IPS DF 6.9 (cell line): ENCODE results near the gene HOXB3.

Experiments used
- DNase-seq: peaks from one replicate; pipeline ENCODE4 v3.0.0-alpha.2; 2013; ENCODE audit warnings: low read depth, low spot score
- H3K27ac ChIP-seq: one replicate; pipeline ENCODE4 v1.5.1; 2013; ENCODE audit warnings: low read length, control low read depth
- H3K27me3 ChIP-seq: 2 replicates; pipeline ENCODE4 v1.6.1; 2013; ENCODE audit warnings: mild to moderate bottlenecking, low read length; ENCODE audit not compliant: control insufficient read depth, insufficient read depth
- H3K36me3 ChIP-seq: 2 replicates; pipeline ENCODE4 v1.6.1; 2013; ENCODE audit warnings: low read length; ENCODE audit not compliant: control insufficient read depth, insufficient read depth
- H3K4me1 ChIP-seq: 2 replicates; pipeline ENCODE4 v1.6.1; 2013; ENCODE audit warnings: low read length; ENCODE audit not compliant: control insufficient read depth, insufficient read depth
- H3K4me3 ChIP-seq: 2 replicates; pipeline ENCODE4 v1.5.1; 2013; ENCODE audit warnings: mild to moderate bottlenecking, low read length
- H3K9me3 ChIP-seq: 2 replicates; pipeline ENCODE4 v1.6.1; 2013; ENCODE audit warnings: low read length, inconsistent platforms; ENCODE audit not compliant: control insufficient read depth, insufficient read depth
- WGBS: extraction: QIAGEN DNeasy Blood & Tissue Kit; methylation state at CpG from one replicate; pipeline ENCODE4 v1.1.7; 2013; ENCODE audit warnings: mixed read lengths, missing lambda C conversion rate; ENCODE audit not compliant: insufficient read length, insufficient coverage; 5-methylcytosine and 5-hydroxymethylcytosine counted together

HOXB3 gene

DNA sequence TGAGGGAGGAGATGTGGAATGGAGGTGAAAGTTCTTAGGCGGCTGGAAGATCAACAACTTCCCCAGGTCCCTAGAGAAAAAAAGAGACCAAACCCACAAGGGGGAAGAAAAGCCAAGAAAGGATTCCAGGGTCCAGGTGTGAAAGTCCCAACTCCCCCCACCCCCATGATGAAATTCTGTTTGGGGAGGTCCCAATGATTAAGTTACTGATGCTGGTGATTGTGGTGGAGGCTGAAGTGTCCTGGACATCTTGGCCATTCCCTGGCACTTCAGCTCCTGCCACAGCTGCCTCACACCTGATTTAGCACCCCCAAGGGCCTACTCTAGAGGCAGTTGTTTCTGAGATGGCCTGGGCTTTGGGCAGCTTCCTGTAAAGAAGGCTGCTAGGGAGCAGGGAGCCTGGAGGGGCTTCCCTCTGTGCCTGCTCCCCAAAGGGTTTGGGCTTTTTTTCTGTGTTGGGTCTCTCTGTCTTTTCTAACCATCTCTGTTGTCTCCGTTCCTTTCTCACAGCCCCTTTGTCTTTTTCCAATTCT lies 25.0 kb downstream of the HOXB3 start:
- no peak for DNase-seq
- Histone ChIP-seq H3K9me3 (no peaks in the 10 kb centered on the region; the same call in 1 of the 2 replicates), H3K4me3 (no peak overlapping the region), H3K27me3 (peaks cover 96% of the 10 kb centered on the region), H3K27ac (no peak overlapping the region), H3K4me1 (peaks cover 3% of the 10 kb centered on the region; the same call in 1 of the 2 replicates), H3K36me3 (no peaks in the 10 kb centered on the region)
- no CpG with 5 or more reads among the region's 2 CpGs for WGBS

GRCh38 chr17:48564188-48565021 lies 25.6 kb downstream of the HOXB3 start:
- no CpG with 5 or more reads among the region's 73 CpGs for WGBS
- no peak overlapping the region for H3K4me3 ChIP-seq
- no peaks in the 10 kb centered on the region; the same call in 1 of the 2 replicates for H3K9me3 ChIP-seq
- no peak overlapping the region for H3K27ac ChIP-seq
- no peaks in the 10 kb centered on the region for H3K36me3 ChIP-seq
- peaks cover 96% of the 10 kb centered on the region for H3K27me3 ChIP-seq
- H3K4me1 ChIP-seq: peaks cover 3% of the 10 kb centered on the region; the same call in 1 of the 2 replicates
- DNase-seq: no peak

DNA sequence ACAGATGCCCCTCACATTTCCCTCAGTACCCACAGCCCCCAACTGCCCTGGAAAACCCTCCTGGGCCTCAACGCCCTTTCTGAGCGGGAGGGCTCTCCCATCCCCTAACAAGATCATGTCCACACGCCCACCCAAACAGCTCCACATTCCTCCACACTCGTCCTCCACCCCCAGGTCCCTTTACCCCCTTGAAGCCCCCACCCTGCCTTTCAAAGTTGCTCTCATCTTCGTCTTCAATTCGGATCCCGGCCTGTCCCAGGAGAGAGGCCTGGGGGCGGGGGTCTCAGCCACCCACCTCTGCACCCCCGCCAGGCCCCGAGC lies 26.2 kb downstream of the HOXB3 start:
- no CpG with 5 or more reads among the region's 10 CpGs for WGBS
- Histone ChIP-seq H3K36me3 (no peaks in the 10 kb centered on the region), H3K27ac (no peak overlapping the region), H3K9me3 (no peaks in the 10 kb centered on the region; the same call in 1 of the 2 replicates), H3K4me3 (no peak overlapping the region), H3K4me1 (peaks cover 3% of the 10 kb centered on the region; the same call in 1 of the 2 replicates), H3K27me3 (peaks cover 96% of the 10 kb centered on the region)
- DNase-seq: no peak

GRCh38 chr17:48563385-48563838 lies 26.6 kb downstream of the HOXB3 start:
- no peaks in the 10 kb centered on the region for H3K36me3 ChIP-seq
- H3K4me3 ChIP-seq: no peak overlapping the region

GRCh38 chr17:48562934-48563333 lies 27.1 kb downstream of the HOXB3 start:
- no CpG with 5 or more reads among the region's 5 CpGs for WGBS
- H3K4me1 ChIP-seq: peaks cover 3% of the 10 kb centered on the region; the same call in 1 of the 2 replicates

More at GRCh38 chr17:48563385-48563838, 26.6 kb downstream of the HOXB3 start:
- WGBS: no CpG with 5 or more reads among the region's 6 CpGs
- Histone ChIP-seq H3K27ac (no peak overlapping the region), H3K27me3 (peaks cover 96% of the 10 kb centered on the region), H3K4me1 (peaks cover 3% of the 10 kb centered on the region; the same call in 1 of the 2 replicates), H3K9me3 (no peaks in the 10 kb centered on the region; the same call in 1 of the 2 replicates)
- DNase-seq: no peak

GRCh38 chr17:48561884-48562810 lies 27.9 kb downstream of the HOXB3 start:
- H3K36me3 ChIP-seq: no peaks in the 10 kb centered on the region
- no peak overlapping the region for H3K27ac ChIP-seq
- H3K9me3 ChIP-seq: no peaks in the 10 kb centered on the region; the same call in 1 of the 2 replicates
- no peak overlapping the region for H3K4me3 ChIP-seq
- H3K4me1 ChIP-seq: no peaks in the 10 kb centered on the region; the same call in 1 of the 2 replicates
- peaks cover 97% of the 10 kb centered on the region for H3K27me3 ChIP-seq
- no peak for DNase-seq
- WGBS: no CpG with 5 or more reads among the region's 15 CpGs

More at GRCh38 chr17:48562934-48563333, 27.1 kb downstream of the HOXB3 start:
- DNase-seq: no peak
- Histone ChIP-seq H3K27me3 (peaks cover 97% of the 10 kb centered on the region), H3K27ac (no peak overlapping the region), H3K9me3 (no peaks in the 10 kb centered on the region; the same call in 1 of the 2 replicates), H3K36me3 (no peaks in the 10 kb centered on the region), H3K4me3 (no peak overlapping the region)

- Histone ChIP-seq H3K9me3 (no peaks in the 10 kb centered on the region), H3K27ac (no peak overlapping the region), H3K4me1 (no peaks in the 10 kb centered on the region; the same call in 1 of the 2 replicates), H3K4me3 (no peak overlapping the region), H3K36me3 (no peaks in the 10 kb centered on the region), H3K27me3 (peaks cover 95% of the 10 kb centered on the region)
- no CpG with 5 or more reads among the region's 14 CpGs for WGBS
- no peak for DNase-seq
These were observed 29.9 kb downstream of the HOXB3 start for GRCh38 chr17:48559840-48560817.

GRCh38 chr17:48559122-48559839 lies 30.8 kb downstream of the HOXB3 start:
- DNase-seq: no peak
- H3K36me3 ChIP-seq: no peaks in the 10 kb centered on the region
- H3K4me3 ChIP-seq: no peak overlapping the region
- peaks cover 95% of the 10 kb centered on the region for H3K27me3 ChIP-seq
- no peaks in the 10 kb centered on the region for H3K9me3 ChIP-seq
- H3K4me1 ChIP-seq: peaks cover 1% of the 10 kb centered on the region; the same call in 1 of the 2 replicates
- H3K27ac ChIP-seq: no peak overlapping the region
- WGBS: no CpG with 5 or more reads among the region's 16 CpGs

- DNase-seq: no peak
- no CpG with 5 or more reads among the region's 2 CpGs for WGBS
- Histone ChIP-seq H3K9me3 (no peaks in the 10 kb centered on the region), H3K4me3 (no peak overlapping the region), H3K4me1 (peaks cover 1% of the 10 kb centered on the region; the same call in 1 of the 2 replicates), H3K36me3 (no peaks in the 10 kb centered on the region), H3K27ac (no peak overlapping the region), H3K27me3 (peaks cover 98% of the 10 kb centered on the region)
These were observed 31.3 kb downstream of the HOXB3 start for GRCh38 chr17:48558831-48559121.
